ENCODE data around the gene CDCP1. TPM values are rescaled to one million over a fixed set of nuclear protein-coding genes. Genes with fewer than 3 reads are reported as not detected.

The CDCP1 gene
- total and polyA plus RNA-seq, 12 donors, result 0.27 to 4.3 (median 1.6) TPM

- DNase-seq, result no peak
- no peak for TF ChIP-seq POLR2A (IDR thresholded peaks at IDR 0.05)
- TF ChIP-seq, protein P1, sequence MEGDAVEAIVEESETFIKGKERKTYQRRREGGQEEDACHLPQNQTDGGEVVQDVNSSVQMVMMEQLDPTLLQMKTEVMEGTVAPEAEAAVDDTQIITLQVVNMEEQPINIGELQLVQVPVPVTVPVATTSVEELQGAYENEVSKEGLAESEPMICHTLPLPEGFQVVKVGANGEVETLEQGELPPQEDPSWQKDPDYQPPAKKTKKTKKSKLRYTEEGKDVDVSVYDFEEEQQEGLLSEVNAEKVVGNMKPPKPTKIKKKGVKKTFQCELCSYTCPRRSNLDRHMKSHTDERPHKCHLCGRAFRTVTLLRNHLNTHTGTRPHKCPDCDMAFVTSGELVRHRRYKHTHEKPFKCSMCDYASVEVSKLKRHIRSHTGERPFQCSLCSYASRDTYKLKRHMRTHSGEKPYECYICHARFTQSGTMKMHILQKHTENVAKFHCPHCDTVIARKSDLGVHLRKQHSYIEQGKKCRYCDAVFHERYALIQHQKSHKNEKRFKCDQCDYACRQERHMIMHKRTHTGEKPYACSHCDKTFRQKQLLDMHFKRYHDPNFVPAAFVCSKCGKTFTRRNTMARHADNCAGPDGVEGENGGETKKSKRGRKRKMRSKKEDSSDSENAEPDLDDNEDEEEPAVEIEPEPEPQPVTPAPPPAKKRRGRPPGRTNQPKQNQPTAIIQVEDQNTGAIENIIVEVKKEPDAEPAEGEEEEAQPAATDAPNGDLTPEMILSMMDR (IDR thresholded peaks at IDR 0.05), result no peak
- WGBS, 4 donors, result 70 to 78% (median 76%) methylated on average over 8 of the region's 8 CpGs
- Histone ChIP-seq H3K4me1 (replicated peaks in 1 of 2) (no peaks in the 10 kb centered on the region), H3K36me3 (replicated peaks in 1 of 2) (no peaks in the 10 kb centered on the region), H3K9me3 (replicated peaks in 1 of 3) (no peaks in the 10 kb centered on the region), H3K4me3 (no peak overlapping the region), H3K27ac (no peak overlapping the region), H3K27me3 (no peaks in the 10 kb centered on the region)
- intact Hi-C loops (cut with DNase I), result no loop called here
These were observed 42.8 kb upstream of the CDCP1 start for GRCh38 chr3:45188719-45189659.

- TF ChIP-seq, protein P1 (IDR thresholded peaks at IDR 0.05), result no peak
- TF ChIP-seq POLR2A (IDR thresholded peaks at IDR 0.05), result no peak
- intact Hi-C loops (cut with DNase I), result no loop called here
- DNase-seq, result no peak
- Histone ChIP-seq H3K9me3 (replicated peaks in 1 of 3) (no peaks in the 10 kb centered on the region), H3K27me3 (no peaks in the 10 kb centered on the region), H3K4me3 (no peak overlapping the region), H3K4me1 (replicated peaks in 1 of 2) (peaks cover 4% of the 10 kb centered on the region in 2 donors), H3K36me3 (replicated peaks in 1 of 2) (no peaks in the 10 kb centered on the region), H3K27ac (no peak overlapping the region)
- WGBS, 4 donors, result 66 to 85% (median 72%) methylated on average over 3 of the region's 3 CpGs
These were observed 41.5 kb upstream of the CDCP1 start for GRCh38 chr3:45187694-45188141.

DNA sequence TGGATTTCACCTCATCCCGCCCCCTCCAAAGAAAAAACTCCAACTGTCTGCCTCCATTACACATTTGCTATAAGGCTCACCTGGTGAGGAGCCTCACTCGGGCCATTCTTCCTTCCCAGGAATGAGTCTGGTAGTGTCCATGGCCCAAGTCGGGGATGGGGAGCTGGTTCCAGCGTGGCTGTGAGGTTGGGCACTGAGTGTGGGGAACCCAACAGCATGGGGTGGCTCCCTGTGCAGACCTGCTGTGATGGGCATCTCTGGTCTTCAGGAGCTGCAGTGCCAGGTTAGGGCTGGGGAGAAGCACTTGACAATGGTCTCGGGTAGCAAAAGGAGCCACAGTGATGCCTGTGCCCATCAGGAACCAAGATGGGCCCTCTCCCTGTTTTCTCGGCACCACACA lies 40.7 kb upstream of the CDCP1 start:
- Histone ChIP-seq H3K9me3 (replicated peaks in 1 of 3) (no peaks in the 10 kb centered on the region), H3K4me3 (no peak overlapping the region), H3K27me3 (no peaks in the 10 kb centered on the region), H3K36me3 (replicated peaks in 1 of 2) (no peaks in the 10 kb centered on the region), H3K4me1 (replicated peaks in 1 of 2) (peaks cover 4% of the 10 kb centered on the region in 2 donors), H3K27ac (no peak overlapping the region)
- intact Hi-C loops (cut with DNase I), result no loop called here
- no peak for DNase-seq
- no peak for TF ChIP-seq POLR2A (IDR thresholded peaks at IDR 0.05)
- TF ChIP-seq, protein P1 (IDR thresholded peaks at IDR 0.05), result no peak
- WGBS, 4 donors, result 91 to 95% (median 94%) methylated on average over 3 to 6 of the region's 6 CpGs

- Histone ChIP-seq H3K27me3 (no peaks in the 10 kb centered on the region), H3K9me3 (replicated peaks in 1 of 3) (no peaks in the 10 kb centered on the region)
- intact Hi-C loops (cut with DNase I), result no loop called here
These were observed 39.3 kb upstream of the CDCP1 start for GRCh38 chr3:45185461-45185860.

More at GRCh38 chr3:45185461-45185860, 39.3 kb upstream of the CDCP1 start:
- 75 to 88% (median 83%) methylated on average over 5 of the region's 5 CpGs for WGBS, 4 donors
- Histone ChIP-seq H3K36me3 (replicated peaks in 1 of 2) (no peaks in the 10 kb centered on the region), H3K27ac (no peak overlapping the region), H3K4me3 (no peak overlapping the region), H3K4me1 (replicated peaks in 1 of 2) (peaks cover 4% of the 10 kb centered on the region in 2 donors)
- no peak for TF ChIP-seq POLR2A (IDR thresholded peaks at IDR 0.05)
- TF ChIP-seq, protein P1 (IDR thresholded peaks at IDR 0.05), result no peak
- DNase-seq, result no peak
